Measurements from ENCODE around the gene BMPR1A.
"Not testable (repeated sequence)": the region's sequence is repeated elsewhere in the genome, so short reads cannot be mapped to it uniquely, and the experiment has no call there.

Gene BMPR1A

DNA sequence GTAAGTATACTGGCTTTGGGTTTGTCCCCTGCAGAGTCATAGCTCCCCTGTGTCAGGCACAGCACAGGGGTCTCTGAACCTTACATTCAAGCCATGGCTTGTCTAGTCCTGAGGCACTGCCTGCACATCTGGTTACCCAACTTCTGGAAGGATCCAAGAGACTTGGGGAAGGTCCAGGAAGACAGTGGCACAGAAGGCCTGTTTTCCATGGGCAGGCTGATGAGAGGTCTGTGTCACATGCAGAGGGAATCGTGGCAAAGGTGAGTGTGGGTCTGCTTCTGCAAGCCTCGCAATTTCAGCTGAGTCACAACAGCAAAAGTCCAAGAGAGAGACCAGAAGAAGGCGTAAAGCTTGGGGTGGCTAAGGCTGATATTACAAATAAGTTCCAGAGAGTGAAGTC is 28.4 kb upstream of the BMPR1A start:
- TF ChIP-seq CTCF (IDR thresholded peaks at IDR 0.05; ENCODE audit: borderline replicate concordance, insufficient read depth, low read depth, low read length), result no peak
- no peak overlapping the region for H3K4me3 ChIP-seq (ENCODE audit: low read depth, low read length)

DNA sequence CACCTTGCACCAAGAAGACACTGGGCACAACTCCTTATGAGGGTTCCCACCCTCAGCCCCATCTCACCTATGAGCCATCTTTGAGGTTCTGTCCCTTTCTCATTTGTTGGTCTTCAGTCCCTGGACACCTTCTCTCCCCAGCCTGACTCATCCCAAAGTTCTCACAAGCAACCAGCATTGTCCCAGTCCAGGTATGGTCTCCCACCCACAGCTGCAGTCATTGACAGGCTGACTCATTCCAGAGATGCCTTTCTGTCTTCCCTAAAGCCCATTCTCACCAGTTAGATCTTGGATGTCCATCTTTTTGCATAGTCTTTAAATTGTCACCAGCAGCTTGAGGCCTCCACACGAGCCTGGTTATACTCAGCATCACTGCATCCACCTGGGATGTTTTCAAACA is 26.7 kb upstream of the BMPR1A start:
- no peak overlapping the region for H3K4me3 ChIP-seq (ENCODE audit: low read depth, low read length)
- TF ChIP-seq CTCF (IDR thresholded peaks at IDR 0.05; ENCODE audit: borderline replicate concordance, insufficient read depth, low read depth, low read length), result no peak

GRCh38 chr10:86730227-86730626 is 26.2 kb upstream of the BMPR1A start:
- H3K4me3 ChIP-seq (ENCODE audit: low read depth, low read length), result no peak overlapping the region
- TF ChIP-seq CTCF (IDR thresholded peaks at IDR 0.05; ENCODE audit: borderline replicate concordance, insufficient read depth, low read depth, low read length), result no peak

- no peak overlapping the region for H3K4me3 ChIP-seq (ENCODE audit: low read depth, low read length)
- no peak for TF ChIP-seq CTCF (IDR thresholded peaks at IDR 0.05; ENCODE audit: borderline replicate concordance, insufficient read depth, low read depth, low read length)
Observed at GRCh38 chr10:86732771-86733170, 23.6 kb upstream of the BMPR1A start.

DNA sequence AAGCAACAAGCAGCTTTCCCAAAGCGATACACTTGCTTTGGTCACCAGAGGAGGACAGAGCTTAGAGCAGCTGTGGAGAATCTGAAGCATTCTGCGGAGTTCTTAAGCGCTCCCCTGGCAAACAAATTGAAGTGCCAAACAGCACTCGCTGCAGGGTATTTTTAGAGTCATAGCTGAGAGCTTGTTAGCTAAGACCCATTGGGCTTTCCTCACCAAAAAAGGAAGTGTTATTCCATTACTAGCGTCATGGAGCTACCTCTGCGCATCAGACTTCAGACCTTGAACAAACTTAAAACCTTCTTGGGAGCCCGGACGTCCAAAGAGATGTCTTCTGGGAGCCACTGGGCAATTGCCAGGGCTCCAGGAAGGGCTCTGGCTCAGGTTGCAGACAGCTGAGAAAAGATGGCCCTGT is 23.2 kb upstream of the BMPR1A start:
- no peak for TF ChIP-seq CTCF (IDR thresholded peaks at IDR 0.05; ENCODE audit: borderline replicate concordance, insufficient read depth, low read depth, low read length)
- no peak overlapping the region for H3K4me3 ChIP-seq (ENCODE audit: low read depth, low read length)

DNA sequence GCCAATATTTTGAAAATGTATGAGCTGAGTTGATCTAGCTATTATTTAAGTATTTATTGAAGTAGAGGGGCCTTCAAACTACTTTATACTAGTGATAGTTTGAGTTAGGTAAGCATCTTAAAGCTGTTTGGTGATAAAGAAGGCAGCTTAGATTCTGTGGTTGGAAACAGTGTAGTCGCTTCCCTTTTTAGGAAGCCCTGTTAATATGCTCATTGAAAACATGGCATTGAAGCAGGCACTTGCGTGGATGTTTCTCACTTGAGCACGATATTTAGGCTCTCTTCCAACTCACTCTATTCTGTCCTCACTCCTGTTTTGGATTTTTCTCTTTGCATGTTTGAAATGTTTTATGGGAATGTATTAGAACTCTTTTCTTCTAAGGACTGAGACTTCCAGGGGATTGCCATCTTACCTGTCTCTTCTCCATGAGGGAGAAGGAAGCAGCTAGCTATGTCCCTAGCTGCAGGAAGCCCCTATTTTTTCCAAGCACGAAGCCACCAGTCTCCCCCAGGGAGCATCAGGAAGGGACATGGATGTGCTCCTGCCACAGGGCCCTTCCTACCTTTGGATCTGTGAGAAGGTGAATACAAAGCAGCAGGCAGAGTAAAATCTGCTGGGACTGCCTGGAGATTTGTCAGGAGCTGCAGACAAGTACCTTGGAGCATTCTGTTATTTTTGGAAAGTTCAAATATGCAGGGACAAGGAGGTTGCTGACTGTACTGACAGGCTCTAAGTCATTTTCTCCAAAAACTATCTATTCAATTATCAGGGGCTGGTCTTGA is 22.0 kb upstream of the BMPR1A start:
- TF ChIP-seq CTCF (IDR thresholded peaks at IDR 0.05; ENCODE audit: borderline replicate concordance, insufficient read depth, low read depth, low read length), result no peak
- H3K4me3 ChIP-seq (ENCODE audit: low read depth, low read length), result no peak overlapping the region

DNA sequence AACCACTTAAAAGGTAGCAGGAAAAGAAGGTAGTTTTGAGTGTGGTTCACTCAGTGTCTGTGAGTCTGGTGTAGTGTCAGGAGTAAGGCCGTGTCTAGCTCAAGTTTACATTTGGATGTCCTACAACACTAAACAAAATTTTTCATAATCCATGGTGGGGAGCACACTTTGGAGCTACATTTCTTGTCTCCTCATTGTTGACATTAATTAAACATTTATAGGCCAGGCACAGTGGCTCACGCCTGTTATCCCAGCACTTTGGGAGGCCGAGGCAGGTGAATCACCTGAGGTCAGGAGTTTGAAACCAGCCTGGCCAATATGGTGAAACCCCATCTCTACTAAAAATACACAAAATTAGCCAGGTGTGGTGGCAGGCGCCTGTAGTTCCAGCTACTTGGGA is 21.1 kb upstream of the BMPR1A start:
- H3K4me3 ChIP-seq (ENCODE audit: low read depth, low read length), result not testable (repeated sequence)
